Activated T-cell treated with anti-CD3 and anti-CD28 coated beads for 1 hour (primary cell): ENCODE results near the gene SRGAP2B.
"Not testable (repeated sequence)": the region's sequence is repeated elsewhere in the genome, so short reads cannot be mapped to it uniquely, and the experiment has no call there.

Experiments used
- DNase-seq: peaks from one replicate; pipeline ENCODE4 v3.0.0-alpha.2; 2020; ENCODE audit warnings: low read depth

SRGAP2B gene

DNA sequence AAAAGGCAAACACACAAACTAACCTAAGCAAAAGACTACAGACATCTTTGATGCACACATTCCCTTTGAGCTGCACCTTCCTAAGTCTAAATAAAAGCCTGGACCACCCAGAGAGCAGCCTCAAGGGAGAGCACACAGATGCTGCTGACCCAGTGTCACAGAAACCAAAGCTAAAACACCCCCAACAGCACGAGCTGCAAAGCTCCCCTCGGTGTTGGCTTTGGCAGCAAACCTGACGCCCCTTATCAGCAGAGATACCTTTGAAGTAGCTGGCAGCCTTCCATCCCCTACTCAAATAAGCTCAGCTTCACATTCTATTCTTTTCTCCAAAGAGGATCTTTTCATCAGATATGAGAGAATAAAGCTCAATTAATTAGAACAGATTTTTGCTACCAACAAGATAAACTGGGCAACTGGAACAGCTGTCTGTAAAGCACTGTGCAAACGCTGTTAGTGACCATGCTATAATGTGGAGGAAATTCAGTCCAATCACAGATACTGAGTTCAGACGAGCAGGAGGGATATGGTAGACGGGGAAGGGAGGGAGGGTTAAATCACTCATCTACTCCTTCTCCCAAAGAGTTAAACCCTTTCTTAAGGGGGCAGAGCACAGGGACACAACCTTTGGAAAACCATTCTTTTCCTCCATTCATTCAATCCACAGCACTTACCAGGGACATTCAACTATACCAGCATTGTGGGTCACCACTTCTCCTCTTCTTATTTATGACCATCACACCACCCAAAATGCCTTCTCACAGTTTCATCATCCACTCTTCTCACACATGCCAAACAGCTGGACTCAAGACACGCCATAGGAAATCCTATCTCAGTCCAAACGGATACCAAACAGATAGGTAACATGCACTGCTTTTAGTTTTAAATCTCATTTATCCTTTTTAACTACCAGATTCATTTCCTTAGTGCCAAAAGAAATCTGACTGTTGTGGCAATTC, 148.3 kb downstream of the SRGAP2B start:
- DNase-seq, result not testable (repeated sequence)

DNA sequence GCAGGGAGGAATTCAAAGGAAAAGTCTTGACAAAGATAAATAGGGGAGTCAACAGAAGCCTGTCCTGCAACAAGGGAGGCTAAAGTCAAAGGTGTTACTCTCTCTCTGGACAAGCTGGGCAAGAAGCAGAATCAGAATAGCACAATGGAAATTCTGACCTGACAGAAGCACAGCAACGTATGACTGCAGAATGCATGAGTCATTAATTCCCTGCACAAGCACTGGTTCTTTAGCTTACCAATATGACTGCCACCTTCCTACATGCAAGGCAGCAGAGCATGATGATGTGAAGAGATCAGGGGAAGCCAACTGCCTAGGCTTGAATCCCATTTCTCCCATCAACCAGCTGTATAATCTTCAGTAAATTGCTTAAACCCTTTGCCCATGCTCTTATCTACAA, 153.4 kb downstream of the SRGAP2B start:
- DNase-seq, result not testable (repeated sequence)

DNA sequence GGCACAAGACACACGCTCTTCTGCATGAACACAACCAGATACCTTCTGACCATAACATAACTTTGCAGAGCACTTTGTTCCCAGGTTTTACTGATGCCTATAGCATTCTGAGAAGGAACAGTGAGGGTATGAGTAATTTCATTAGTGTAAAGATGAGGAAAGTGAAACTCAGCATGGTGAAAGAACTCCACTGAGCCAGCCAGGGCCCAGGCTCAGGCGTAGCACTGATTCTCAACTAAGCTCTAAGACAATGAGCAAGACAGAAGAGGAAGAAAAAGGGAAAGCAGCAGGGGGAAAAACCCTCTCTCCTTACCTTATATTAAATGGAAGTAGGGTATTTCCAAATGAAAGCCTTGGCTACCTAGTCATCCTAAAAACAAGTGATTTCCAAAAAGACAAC, 155.1 kb downstream of the SRGAP2B start:
- not testable (repeated sequence) for DNase-seq

DNA sequence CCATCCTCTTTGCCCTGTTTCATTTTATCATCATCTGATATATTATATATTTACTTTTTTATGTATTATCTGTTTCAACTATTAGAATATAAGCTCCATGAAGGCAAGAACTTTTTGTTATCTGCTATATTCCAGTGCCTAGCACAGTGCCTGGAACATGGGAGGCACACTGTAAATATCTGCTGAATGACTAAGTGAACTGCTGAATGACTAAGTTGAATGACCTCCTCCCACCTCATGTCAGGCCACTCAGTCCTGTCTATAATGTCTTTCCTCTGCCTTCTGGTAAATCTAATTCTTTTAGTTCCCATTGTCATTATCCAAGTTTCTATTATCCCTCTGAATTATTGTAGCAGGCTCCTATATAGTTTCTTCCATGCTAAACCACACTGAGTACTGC, 156.5 kb downstream of the SRGAP2B start:
- not testable (repeated sequence) for DNase-seq

DNA sequence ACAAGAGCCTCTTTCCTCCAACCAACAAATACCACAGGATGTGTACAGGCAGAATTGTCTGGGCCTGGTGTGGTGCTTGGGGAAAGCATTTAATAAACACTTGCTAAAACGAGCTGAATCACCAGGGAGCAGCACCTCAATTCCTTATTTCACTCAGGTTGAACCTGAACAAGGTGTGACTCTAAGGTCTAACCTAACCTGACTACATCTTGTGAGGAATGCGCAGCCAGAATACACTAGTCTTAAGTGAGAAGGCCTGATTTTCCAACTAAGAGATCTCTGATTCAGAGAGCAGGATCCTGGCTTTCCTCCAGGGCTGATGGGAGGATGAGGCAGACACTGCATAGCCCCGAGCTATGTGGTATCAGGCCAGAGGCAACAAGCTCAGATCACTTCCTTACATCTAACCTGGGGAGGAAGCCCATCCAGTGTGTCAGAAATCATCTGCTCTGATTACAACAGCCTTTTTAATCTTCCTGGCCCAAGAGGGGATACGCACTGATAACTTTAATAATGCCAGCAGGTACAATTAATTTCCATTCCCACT, 158.9 kb downstream of the SRGAP2B start:
- not testable (repeated sequence) for DNase-seq

DNA sequence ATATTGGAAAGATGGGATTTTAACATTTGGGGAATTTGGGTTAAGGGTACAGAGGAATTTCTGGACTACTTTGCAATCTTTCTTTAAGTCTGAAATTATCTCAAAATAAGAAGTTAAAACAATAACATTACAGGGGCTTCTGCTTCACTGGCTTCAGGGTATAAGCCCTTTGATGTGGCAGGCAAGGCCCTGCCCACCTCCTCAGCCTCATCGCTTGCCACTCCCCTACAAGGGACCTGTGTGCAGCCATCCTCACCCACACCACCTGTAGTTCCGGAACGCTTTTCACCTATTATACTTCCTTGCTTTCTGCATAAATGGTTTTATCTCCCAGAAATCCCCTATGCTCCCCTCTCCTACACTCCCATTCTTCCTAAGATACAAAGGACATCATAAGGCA, 159.8 kb downstream of the SRGAP2B start:
- DNase-seq, result not testable (repeated sequence)

DNA sequence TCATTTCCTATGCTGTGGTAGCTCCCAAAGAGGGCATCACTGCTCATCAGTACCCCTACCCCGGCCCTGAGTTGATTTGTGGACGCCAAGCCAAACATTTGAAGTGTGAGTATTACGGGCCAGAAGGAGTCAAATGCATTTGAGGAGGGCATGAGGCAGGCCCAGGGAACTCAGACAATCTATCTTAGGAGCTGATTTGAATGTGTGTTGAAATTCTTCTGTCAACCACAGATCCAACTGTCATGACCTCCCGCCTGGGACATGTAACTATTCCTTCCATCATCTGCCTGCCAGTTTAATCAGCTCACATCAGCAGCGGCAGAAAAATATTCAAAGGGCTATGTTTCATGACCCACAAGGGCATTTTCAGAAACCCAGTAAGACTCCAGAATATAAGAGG, 162.1 kb downstream of the SRGAP2B start:
- DNase-seq, result not testable (repeated sequence)

DNA sequence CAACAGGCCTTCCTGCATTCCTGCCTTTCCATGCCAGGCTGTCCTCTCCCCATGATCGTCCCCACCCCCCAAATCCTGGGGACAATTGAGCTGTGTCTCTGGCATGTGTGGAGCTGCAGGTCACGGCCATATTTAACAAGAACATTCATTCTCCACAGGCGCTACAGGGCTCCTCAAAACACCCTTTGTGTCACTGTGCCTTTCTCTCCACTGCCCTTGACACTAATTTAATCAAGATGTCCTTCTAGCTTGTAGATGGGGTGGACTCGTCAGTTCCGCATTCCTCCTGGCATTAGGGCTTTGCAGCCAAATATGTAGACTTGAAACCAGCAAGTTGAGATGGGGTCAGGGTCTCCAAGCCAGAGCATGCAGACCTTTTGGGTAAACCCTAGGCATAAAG, 163.0 kb downstream of the SRGAP2B start:
- DNase-seq, result not testable (repeated sequence)

DNA sequence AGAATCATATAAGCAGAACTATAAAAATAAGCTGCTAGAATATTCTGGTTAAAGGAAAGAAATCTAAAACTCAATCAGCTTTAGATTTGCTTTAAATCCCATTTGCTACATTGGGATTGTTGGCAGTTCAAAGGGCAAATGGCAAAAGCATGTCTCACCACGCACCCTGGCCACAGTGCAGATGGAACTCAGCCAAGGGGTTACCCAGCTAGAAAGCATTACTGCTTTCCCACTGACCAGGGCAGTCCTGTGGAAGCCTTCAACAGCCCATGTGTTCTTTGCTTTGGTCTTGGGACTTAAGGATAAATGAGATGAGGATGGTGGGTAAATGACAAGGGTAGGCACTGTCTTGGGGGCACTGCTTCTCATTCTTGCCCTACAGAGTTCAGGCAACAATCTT, 163.6 kb downstream of the SRGAP2B start:
- not testable (repeated sequence) for DNase-seq

DNA sequence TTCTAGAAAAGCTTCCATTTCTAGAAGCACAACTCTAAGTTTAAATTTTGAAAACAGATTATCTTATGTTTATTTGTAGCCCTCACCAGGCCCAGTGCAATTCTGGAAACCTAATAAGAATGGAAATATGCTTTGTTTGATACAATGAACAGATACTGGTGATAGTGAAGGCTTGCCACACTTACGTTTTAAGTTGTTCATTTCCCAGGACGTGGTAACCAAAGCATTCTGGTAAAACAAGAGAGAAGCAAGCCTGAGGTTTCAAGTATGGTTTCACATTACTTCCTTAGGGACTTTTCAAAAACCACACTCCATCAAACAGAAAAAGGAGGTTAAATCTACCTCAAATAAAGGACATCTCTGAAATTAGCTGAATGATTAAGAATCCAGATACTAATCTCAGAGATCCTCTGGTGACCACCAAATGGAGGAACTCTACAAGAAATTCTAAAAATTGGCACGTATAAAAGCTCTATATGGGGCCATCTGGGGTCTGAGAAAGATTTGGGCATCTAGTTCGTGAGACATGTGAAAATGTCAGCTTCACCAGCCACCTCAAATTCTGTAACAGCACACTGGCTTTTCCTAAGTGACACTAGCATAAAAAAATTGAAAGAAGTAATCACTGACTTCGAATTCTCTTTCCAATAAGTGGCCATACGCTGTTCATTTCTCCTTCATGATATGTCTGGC, 164.9 kb downstream of the SRGAP2B start:
- DNase-seq, result not testable (repeated sequence)

DNA sequence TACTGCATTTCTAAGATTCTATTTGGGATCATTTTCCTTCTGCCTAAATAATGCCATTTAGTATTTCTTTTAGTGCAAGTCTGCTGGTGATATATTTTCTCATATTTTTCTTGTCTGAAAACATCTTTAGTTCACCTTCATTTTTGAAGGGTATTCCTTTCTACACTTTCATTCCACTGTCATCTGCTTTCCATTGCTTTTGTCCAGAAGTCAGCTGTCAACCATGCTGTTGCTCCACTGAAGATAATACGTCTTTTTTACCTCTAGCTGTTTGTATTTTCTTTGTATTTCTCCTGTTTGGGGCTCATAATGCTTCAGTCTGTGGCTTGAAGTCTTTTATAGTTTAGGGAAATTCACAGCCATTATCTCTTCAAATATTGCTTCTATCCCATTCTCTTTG, 167.8 kb downstream of the SRGAP2B start:
- not testable (repeated sequence) for DNase-seq

DNA sequence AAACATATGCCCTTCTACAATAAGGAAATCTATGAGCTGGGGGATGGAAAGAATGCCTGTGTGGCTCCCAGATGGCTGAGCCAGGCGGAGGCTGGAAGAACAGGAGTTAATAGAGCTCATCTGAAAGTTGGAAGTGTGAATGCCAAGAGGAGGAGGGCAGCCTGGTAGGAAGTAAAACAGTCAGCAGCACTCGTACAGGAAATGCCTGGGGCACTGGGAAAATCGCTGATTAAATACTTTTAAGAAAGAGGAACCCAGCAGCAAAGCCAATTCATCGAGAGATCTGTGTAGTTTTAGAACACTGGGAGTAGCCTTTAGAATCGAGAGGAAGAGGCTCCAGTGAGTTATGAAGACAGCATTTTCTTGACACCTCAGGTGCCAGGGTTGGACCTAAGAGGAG, 171.5 kb downstream of the SRGAP2B start:
- not testable (repeated sequence) for DNase-seq

DNA sequence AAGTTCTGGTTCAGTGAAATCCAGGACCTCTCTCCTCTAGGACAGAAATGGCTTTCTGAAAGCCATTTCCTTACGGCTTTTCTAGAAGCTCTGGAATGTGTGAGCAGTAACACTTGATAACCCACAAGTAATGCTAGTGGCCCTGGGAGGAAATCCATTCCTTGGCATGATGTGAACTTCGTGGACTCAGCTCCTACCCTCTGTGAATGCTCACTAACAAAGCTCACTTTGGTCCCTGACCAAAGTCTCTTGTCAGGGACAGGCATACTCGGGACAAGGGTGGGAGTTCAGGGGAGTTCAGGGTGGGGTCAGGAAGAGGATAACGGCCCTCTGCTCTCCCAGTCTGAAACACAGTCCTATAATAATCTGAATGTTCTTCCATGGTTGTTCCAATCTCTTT, 172.3 kb downstream of the SRGAP2B start:
- DNase-seq, result not testable (repeated sequence)

DNA sequence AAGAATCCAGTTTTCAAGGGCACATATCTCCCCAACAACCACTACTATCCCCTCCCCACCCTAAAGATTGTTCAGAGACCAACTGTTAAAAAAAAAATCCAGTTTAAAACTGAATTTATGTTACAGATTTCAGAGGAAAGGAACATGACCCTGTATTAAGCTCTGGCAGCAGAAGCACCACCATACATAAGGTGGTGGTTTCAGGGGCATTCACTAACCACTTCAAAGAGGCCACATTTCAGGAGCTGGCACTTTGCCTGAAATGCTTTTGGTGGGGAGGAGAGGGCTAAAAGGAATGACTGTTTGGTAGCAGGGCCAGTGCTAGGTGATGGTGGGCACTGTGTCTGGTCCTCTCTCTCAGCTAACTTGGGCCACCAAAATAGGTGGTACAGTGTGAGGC, 176.0 kb downstream of the SRGAP2B start:
- DNase-seq, result not testable (repeated sequence)

DNA sequence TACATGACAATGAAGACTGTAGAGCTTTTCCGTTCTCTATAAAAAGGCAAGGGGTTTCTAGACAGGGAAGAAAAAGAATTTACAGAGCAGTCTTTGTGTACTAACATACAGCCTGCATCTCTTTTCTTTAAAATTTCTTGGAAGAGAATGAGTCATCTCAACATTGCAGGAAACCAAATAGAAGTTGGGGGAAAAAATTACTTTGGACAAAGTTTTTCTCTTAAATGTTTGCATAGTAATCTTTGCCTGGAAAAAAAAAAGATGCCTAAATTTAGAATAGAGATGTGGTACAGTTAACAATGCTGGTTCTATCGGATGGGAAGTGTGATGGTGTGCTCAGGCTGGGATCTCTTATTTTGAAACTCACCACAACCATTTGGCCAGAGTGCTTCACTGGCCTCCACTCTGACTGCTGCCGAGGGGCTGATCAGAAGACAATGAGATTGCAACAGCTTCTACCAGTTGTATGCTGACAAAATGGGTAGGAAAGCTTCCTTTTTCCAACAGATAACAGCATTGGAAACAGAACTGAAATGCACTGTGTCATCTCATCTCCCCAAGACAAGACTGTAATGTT, 177.0 kb downstream of the SRGAP2B start:
- not testable (repeated sequence) for DNase-seq

DNA sequence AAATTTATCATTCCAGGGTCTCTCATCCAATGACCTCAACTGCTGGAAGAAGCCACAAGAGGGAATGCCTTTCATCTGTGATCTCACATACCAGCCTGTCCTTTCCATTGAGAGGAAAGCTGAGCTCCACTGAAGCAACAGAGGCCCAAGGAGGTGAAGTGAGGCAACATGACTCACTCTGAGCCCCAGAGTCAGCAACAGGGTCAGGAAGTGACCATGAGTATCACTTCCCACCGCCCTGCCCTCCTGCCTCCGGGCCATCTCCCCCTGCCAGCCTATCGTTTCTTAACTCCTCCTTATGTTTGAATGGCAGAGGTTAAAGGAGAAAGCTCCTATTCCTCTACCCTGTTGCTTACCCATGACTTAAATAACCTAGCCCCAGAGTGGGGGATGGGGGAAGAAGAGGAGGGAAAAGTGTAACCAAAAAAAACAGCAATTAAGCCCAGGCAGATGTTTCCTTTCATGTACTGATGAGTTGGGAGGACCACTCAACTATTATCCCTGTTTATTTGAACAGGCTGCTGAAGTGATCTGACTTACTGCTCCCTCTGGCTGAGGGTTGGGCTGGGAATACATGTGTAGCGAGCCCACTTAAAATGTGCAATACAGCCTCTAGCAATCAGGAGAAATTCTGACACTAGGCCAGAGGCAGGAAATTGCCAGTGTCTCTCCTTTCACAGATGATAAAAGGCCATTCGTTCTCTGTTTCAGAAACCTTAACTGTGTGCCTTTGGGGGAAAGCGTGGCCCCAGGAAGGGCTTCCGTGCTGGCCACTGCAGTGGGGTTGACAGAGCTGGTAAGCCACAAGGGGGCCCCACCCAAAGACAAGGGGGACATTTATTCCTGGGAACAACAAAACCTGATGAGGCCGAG, 177.7 kb downstream of the SRGAP2B start:
- DNase-seq, result not testable (repeated sequence)

DNA sequence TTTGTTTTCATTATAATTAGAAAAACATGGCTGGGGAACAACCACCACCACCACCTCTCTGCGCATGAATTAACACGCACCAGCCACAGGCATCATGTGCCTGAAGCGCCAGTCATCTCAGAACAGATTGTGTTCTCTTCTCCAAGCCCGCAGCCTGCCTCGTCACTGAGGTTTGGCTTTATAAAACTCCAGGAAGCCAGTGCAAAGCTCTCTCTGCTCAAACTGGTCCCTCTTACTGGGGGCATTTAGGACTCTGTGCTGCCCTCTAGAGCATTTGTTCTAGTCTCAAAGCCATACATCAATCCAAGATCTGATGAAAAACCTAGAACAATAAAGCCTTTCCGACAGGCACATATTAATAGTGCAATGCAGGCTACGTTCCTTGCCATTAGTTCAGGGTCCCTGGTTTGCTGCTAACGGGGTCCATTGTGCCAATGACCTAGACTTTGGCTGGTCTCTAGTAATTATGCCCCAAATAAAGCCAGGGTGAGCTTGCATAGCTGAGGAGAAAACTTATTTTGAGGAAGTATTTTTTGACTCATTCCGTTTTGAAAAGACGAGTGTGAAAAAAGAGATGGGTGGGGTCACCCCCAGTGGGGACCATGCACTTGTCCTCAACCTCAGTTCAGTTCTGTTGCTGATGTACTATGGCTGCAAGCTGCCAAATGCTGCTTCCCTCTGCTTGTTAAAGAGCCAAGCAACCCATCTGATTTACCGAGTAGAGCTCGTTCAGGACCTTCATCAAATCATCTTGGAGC, 181.0 kb downstream of the SRGAP2B start:
- not testable (repeated sequence) for DNase-seq

DNA sequence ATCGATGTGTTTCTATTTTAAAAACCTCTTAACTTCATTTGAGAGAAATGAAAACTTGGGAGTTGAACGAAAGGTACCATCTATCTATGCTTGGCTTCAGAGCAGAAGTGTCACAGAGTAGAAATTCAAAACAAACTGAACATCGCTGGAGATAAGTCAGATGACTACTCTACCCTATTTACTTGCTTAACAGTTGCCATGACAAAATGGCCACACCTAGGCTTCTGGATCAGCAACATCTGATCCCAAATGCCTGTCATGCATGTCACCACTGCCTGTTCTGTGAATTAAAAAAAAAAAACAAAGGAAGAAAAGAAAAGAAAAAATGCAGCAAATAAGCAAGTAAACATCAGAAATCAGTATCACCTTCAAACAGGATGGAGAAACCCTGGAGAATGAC, 181.7 kb downstream of the SRGAP2B start:
- not testable (repeated sequence) for DNase-seq

DNA sequence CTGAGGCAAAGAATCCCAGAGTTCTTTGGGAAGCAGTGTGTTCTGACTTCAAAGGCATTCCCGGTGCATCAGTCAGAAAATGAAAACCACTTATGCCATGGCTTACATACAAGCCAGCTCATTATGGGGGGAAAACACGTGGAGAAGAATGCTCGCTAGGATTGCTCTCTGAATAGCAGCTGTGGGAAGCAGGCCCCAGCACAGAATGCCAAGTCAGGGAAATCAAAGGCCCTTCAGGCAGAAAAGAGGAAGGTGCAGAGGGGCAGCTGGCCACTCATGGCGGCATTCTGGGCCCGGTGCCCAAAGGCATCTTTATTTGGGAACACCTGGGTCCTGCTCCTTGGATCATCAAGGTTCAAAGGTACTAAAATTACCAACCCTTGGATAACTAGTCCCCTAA, 184.4 kb downstream of the SRGAP2B start:
- not testable (repeated sequence) for DNase-seq

DNA sequence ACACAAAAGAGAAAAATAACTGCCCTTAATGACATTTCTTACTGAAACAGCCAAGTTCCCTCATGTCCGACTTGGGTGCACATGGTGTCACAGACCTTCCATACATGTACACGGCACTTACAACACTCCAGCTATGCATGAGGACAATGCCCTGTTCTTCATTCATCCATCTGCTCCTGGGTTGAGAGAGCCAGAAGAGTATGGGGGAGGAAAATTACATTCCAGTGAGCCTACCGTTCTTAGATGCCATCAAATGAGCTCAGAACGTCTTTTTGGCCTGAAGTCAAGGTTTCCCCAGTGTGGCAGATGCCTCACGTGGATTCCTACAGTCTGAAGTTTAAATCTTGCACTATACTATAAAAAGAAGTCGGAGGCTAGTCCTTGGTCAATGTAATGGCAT, 194.3 kb downstream of the SRGAP2B start:
- DNase-seq, result not testable (repeated sequence)
